ENCODE measurements around the gene IQCB1.
"Not testable (repeated sequence)": the region's sequence is repeated elsewhere in the genome, so short reads cannot be mapped to it uniquely, and the experiment has no call there.

The IQCB1 gene

GRCh38 chr3:121749276-121750086 lies 85.4 kb downstream of the IQCB1 start, which contains the start of gene GOLGB1:
Gene GOLGB1 (minus strand): TSS chr3:121749741. CDS start chr3:121730971, 18,770 bp downstream.
- intact Hi-C loops (cut with DNase I), result loop anchor here (5.0 to 10.0 kb wide), 2 partner anchors 85 to 202 kb away; partner anchors contain the start of genes EAF2, IQCB1 and POLQ
- DNase-seq, result peak; percentile 86 to 99 (median 95)

GRCh38 chr3:121748680-121749275 lies 86.1 kb downstream of the IQCB1 start:
- DNase-seq, result peak in 7 of 10 donors; percentile 44 to 92 (median 62)
- intact Hi-C loops (cut with DNase I), result loop anchor here (5.0 to 10.0 kb wide), 2 partner anchors 86 to 201 kb away; partner anchors contain the start of genes EAF2, IQCB1 and POLQ

- intact Hi-C loops (cut with DNase I), result loop anchor here (5.0 to 10.0 kb wide), 2 partner anchors 87 to 201 kb away; partner anchors contain the start of genes EAF2, IQCB1 and POLQ
- DNase-seq, result no peak
Measured at GRCh38 chr3:121747976-121748375, 86.9 kb downstream of the IQCB1 start.

GRCh38 chr3:121743106-121743505 lies 91.8 kb downstream of the IQCB1 start:
- DNase-seq, result not testable (repeated sequence)
- intact Hi-C loops (cut with DNase I), result loop anchor here (10.0 kb wide), 1 partner anchor 92 kb away; the partner anchor contains the start of genes EAF2 and IQCB1

GRCh38 chr3:121740896-121741295 lies 94.0 kb downstream of the IQCB1 start:
- intact Hi-C loops (cut with DNase I), result loop anchor here (10.0 kb wide), 1 partner anchor 94 kb away; the partner anchor contains the start of genes EAF2 and IQCB1
- no peak for DNase-seq

- intact Hi-C loops (cut with DNase I), result loop anchor here (10.0 kb wide), 1 partner anchor 95 kb away; the partner anchor contains the start of genes EAF2 and IQCB1
- no peak for DNase-seq
Measured at GRCh38 chr3:121739902-121740301, 95.0 kb downstream of the IQCB1 start.

- no peak for DNase-seq
- intact Hi-C loops (cut with DNase I), result no loop called here
Measured at GRCh38 chr3:121737644-121738043, 97.2 kb downstream of the IQCB1 start.

GRCh38 chr3:121736112-121736511 lies 98.7 kb downstream of the IQCB1 start:
- intact Hi-C loops (cut with DNase I), result no loop called here
- no peak for DNase-seq

- intact Hi-C loops (cut with DNase I), result no loop called here
- no peak for DNase-seq
Measured at GRCh38 chr3:121735047-121735696, 99.7 kb downstream of the IQCB1 start.

- intact Hi-C loops (cut with DNase I), result no loop called here
- no peak for DNase-seq
Measured at GRCh38 chr3:121730940-121731687, 103.7 kb downstream of the IQCB1 start.

GRCh38 chr3:121724130-121724529 lies 110.7 kb downstream of the IQCB1 start:
- intact Hi-C loops (cut with DNase I), result no loop called here

GRCh38 chr3:121723485-121723884 lies 111.4 kb downstream of the IQCB1 start:
- intact Hi-C loops (cut with DNase I), result no loop called here
- DNase-seq, result no peak

More at GRCh38 chr3:121724130-121724529, 110.7 kb downstream of the IQCB1 start:
- DNase-seq, result no peak

- intact Hi-C loops (cut with DNase I), result no loop called here
- no peak for DNase-seq
Measured at GRCh38 chr3:121722411-121722810, 112.4 kb downstream of the IQCB1 start.

GRCh38 chr3:121720163-121720562 lies 114.7 kb downstream of the IQCB1 start:
- intact Hi-C loops (cut with DNase I), result no loop called here
- no peak for DNase-seq
